Middle frontal gyrus (tissue), 1 donor: ENCODE results near the gene MRPS21.
"Not testable (repeated sequence)": the region's sequence is repeated elsewhere in the genome, so short reads cannot be mapped to it uniquely, and the experiment has no call there.

ENCODE experiments used
- DNase-seq: peaks from one replicate; pipeline ENCODE4 v3.0.0-alpha.2; 2015; ENCODE audit warnings: low spot score; ENCODE audit errors: extremely low spot score

The MRPS21 gene

GRCh38 chr1:150281221-150281757 is 12.4 kb upstream of the MRPS21 start:
- peak; percentile 69 for DNase-seq

DNA sequence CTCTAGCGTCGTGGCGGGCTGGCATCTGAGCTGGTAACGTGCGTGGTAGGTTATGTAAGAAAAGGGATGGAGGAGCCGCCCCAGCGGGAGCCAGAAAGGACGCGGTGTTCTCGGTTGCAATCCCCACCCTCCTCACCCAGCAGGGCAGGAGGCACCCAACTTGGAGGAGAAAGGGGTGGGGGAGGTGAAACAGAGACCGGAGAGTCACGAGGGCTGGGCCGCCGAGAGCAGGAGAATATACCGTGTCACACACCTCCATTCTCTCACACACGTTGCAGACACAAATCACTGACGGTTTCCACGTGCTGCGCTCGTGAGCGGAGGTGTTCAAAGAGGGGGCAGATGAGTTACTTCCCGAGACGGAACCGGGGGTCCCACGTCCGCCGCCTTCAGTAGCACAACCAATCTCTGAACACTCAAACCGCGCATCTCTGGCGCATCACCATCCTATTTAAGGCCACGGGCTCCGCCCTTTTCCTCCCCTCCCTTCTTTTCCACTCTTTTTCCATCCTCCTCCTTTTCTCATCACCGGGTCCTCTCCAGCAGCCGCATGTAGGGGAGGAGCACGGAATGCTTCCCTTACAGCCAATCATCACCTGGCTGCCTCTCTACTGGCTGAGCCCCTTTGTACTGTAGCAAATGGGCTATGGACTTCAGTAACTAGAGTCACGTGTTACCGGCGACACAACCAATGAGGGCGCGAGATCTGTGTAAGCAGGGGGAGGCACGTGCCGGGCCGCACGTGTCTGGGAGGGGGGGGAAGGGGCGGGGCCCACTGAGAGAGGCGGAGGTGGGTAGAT is 11.7 kb upstream of the MRPS21 start, which contains the start of gene CIART:
TSS of gene CIART (plus strand) at position 797 of the 800 bp plus-strand sequence. CDS start 714 bp downstream, outside the sequence.
- DNase-seq: peak; percentile 89

- no peak for DNase-seq
Observed at GRCh38 chr1:150282558-150282958, 11.1 kb upstream of the MRPS21 start.

GRCh38 chr1:150283260-150283659 is 10.4 kb upstream of the MRPS21 start:
- DNase-seq: no peak

GRCh38 chr1:150288382-150288781 is 5.3 kb upstream of the MRPS21 start:
- DNase-seq: no peak

DNA sequence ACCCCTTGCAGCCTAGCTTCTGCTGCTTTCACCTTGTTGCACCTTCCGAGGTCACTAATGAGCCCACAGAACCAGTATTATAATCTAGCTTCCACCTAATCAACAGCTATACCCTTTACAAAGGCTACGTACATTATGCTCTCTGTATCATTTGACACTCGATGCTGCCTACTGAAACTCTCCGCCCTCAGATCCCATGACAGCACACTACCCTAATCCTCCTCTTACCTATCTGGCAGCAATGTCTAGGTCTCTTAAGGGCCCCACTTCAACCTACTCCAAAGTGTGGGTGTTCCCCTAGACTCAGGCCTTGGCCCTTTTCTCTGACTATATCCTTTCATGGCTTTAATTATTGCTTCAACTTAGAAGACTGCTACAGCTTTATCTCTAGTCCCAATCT is 4.8 kb upstream of the MRPS21 start:
- DNase-seq: no peak

- DNase-seq: no peak
Observed at GRCh38 chr1:150295476-150295875, 1.8 kb downstream of the MRPS21 start.

DNA sequence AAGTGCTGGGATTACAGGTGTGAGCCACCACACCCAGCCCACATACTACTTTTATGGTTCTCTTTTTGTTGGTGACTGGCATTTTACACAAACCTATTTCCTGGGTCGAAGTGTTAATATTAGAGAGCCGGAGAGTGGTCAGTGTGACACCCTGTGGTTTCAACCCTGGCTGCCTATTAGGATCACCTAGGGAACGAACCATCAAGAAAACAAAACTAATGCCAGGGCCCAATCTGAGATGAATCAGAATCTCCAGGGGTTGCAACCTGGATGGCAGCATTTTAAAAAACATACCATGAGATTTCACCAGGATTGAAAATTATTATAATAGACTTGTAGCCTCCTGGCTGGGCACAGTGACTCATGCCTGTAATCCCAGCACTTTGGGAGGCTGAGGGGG is 6.1 kb downstream of the MRPS21 start:
- DNase-seq: no peak

- DNase-seq: peak; percentile 71
Observed at GRCh38 chr1:150302338-150302737, 8.7 kb downstream of the MRPS21 start.

DNA sequence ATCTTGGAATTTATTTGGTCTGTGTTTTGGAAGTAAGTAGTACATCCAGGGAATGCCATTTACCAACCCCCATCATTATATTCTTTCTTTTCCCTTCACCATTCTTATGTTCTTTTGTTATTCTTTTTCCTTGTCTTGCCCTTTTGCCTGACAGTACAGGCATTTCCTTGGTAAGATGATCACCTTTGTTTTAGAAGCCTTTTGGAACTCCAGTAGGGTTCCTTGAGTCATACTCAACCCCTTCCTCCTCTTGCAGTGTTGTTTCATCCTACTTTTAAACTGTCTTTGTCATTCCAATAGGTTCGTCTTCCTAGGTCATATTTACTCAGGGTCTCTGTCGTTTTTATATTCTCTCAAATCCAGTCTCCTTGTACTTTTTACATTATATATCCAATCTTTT is 9.2 kb downstream of the MRPS21 start:
- no peak for DNase-seq

GRCh38 chr1:150308585-150308984 is 14.9 kb downstream of the MRPS21 start:
- not testable (repeated sequence) for DNase-seq

- DNase-seq: no peak
Observed at GRCh38 chr1:150309758-150310508, 16.3 kb downstream of the MRPS21 start.

DNA sequence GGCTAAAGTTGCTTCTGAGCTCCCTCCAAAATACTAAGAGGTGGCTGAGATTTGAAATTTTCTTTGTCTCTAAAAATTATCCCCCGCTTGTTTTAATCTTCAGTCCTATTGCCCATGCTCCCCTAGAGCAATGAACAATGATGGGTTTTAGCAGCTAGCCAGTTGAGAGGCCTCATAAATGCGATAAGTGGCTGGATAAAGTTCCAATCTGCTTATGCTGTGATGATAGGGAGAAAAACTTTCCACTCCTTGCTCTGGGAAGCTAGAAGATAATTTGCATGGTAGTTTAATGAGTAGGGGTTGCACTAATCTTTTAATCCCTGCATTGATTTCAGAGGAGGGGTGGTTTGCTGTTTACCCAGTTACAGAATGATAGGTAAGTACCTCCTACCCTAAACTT is 18.1 kb downstream of the MRPS21 start:
- no peak for DNase-seq

GRCh38 chr1:150314691-150315090 is 21.0 kb downstream of the MRPS21 start:
- DNase-seq: not testable (repeated sequence)

DNA sequence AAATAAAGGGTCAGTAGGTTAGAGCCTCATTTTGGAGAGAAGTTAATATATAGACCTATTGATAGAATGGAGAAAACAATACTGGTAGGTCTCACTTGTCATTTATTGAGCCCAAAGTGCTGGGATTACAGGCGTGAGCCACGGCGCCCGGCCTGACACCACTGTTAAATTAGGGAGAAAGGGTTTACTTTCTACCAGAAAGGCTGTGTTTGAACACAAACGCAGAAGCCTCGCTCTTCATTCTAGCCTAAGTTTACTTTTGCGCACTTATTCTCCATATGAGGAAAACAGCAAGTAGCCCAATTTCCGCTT is 27.0 kb downstream of the MRPS21 start:
- DNase-seq: no peak

DNA sequence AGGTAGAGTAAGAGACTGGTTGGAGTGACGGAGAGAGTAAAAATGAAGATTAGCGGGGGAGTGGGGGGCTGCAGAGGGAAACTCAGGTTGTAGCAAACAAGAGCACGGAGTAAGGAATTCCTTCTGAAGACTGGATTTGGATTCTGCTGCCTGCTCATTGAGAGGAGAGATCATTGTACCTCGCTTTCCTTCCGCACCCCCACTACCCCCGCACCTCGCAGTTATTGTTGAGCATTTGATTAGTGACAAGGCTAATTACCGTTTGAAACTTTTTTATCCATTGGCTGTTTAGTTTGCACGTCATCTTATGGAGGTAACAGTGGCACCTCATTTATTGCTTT is 28.1 kb downstream of the MRPS21 start:
- DNase-seq: no peak

DNA sequence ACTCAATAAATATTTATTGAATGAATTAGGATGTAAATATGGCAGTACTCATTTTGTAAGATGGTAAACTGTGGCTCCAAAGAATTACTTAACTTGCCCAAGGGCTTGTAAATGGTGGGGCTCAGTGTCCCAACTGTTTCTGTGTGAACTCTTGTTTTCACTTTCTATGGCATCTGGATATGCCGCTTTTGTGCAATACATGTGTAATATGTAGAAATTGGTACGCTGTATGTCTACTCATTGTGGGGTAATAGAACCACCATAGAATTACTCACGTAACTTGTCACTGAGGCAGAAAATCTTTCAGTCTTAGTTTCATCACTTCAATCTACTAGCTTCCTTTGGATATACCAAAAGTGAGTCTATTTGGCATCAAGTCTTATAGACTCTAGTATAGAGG is 28.6 kb downstream of the MRPS21 start:
- DNase-seq: no peak

GRCh38 chr1:150332651-150333290 is 39.1 kb downstream of the MRPS21 start:
- no peak for DNase-seq

- no peak for DNase-seq
Observed at GRCh38 chr1:150346316-150346715, 52.7 kb downstream of the MRPS21 start.

GRCh38 chr1:150352866-150353265 is 59.2 kb downstream of the MRPS21 start:
- DNase-seq: no peak
